HS-5 (cell line): ENCODE results near the gene IFT22.
"Not testable (repeated sequence)": the region's sequence is repeated elsewhere in the genome, so short reads cannot be mapped to it uniquely, and the experiment has no call there.

Experiments
- DNase-seq: peaks from one replicate; pipeline ENCODE4 v3.0.0-alpha.2; 2012; ENCODE audit warnings: low read depth

Gene IFT22

DNA sequence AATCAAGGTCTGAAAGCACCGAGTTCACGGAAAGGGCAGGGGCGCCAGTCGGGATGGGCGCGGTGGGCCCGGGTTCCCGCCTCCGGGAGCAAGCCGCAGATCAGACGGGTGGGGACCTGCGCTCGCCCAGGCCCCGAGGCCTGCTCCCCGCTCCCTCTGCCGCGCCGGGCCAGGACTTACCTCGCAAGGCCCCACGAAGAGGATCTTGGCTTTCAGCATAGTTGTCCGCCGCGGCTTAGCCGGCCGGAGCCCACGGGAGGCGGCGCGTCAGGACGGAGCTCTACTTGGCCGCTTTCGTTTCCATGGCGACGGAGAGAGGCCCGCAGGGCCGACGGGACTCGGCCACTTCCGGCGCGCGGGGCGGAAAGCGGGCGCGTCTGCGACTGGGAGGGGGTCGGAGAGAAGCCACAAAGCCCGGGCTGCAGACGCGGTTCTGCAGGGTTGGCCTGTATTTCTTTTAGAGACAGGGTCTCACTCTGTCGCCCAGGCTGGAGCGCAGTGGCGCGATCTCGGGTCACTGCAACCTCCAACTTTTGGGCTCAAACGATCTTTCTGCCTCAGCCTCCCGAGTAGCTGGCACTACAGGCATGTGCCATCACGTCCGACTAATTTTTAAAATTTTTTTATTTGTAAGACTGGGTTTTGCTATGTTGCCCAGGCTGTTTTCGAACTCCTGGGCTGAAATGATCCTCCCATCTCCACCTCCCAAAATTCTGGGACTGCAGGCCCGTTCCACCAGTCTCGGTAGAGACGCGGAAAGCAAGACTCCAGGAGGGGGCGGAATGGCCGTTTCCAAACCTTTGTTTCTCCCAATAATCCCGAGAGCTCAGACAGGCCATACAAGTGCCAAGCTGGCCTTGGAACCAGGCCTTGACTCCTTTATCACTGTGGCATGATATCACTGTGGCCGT, at the start of gene IFT22:
Gene IFT22 (minus strand): TSS at position 322 of the 911 bp plus-strand sequence. CDS start 103 bp downstream, at position 219.
- peak; percentile 28 for DNase-seq

DNA sequence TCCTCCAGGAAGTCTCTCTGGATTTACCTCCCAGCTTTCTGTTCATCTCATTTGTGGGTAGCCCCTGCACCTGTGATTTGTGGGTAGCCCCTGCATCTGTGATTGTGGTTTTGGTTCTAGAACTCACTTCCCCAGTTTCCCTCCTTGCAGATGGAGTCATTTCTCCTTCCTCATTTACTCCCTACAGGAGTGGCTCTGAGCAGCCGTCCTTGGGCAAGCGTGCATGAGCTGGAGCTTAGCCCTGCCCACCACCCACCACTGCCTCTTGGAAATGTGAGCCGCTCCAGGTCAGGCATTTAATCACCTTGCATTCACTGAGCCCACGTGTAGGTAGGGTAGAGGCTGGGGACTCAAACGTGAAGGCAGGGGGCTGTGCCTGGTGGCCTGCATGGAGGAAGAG, 49.2 kb upstream of the IFT22 start:
- no peak for DNase-seq

DNA sequence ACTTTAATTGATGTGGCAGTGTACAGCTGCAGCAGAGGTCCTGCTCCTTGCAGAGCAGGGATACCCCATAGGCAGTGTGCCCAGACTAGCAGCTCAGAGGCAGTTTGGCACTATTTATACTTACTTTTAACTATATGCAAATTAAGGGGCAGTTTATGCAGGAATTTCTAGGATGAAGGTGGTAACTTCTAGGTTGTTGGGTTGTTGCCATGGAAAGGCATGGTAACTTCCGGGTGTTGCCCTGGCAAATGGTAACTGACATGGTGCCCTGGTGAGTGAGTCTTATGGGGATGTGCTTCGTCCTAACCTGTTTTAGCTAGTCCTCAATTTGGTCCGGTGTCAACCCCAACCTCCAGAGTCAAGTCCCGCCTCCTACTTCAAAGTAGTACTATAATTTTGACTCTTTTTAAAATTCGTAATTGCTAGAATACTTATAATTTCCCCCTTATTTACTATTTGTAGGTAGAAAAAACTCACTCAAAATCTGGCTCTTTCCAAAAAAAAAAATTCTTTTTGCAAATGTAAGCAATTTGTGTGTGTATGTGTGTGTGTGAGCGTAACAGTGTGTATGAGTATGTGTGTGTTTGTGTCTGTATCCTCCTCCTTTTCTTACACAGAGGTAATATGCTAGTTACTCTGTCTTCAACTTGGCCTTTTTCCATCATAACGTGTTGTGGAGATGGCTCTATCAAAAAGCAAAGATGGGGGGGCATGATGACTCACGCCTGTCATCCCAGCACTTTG, 47.0 kb upstream of the IFT22 start:
- DNase-seq = no peak

DNA sequence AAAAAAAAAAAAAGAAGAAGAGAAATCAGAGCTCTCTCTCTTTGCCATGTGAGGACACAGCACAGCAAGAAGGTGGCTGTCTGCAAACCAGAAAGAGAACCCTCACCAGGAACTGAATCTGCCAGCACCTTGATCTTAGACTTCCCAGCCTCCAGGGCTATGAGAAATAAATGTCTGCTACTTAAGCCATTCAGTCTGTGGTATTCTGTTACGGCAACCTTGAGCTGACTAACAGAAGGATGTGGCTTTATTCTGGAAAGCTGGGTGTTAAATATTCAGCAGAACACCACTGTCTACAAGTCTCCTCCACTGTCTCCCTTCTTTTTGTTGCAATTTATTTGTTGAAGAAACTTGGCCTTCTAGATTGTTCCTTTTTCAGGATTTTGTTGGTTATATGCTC, 46.1 kb upstream of the IFT22 start:
- no peak for DNase-seq

DNA sequence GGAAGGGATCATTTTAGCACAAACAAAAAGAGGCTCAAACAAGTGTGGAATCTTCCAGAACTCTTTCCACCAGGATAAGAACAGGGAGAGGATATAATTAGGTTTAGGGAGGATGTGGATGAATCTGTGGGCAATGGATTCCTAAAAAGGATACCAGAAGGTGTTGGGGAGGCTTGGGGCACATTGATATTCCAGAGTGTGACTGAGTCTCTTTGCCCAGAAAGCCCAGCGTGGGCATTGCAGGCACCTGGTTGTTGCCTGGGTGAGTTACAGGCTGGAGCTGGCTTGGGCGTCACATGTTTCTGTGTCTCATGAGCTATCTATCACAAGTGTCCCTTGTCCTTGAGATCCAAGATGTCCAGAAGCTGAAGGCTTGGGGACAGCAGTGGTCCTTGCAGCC, 44.3 kb upstream of the IFT22 start:
- no peak for DNase-seq

DNA sequence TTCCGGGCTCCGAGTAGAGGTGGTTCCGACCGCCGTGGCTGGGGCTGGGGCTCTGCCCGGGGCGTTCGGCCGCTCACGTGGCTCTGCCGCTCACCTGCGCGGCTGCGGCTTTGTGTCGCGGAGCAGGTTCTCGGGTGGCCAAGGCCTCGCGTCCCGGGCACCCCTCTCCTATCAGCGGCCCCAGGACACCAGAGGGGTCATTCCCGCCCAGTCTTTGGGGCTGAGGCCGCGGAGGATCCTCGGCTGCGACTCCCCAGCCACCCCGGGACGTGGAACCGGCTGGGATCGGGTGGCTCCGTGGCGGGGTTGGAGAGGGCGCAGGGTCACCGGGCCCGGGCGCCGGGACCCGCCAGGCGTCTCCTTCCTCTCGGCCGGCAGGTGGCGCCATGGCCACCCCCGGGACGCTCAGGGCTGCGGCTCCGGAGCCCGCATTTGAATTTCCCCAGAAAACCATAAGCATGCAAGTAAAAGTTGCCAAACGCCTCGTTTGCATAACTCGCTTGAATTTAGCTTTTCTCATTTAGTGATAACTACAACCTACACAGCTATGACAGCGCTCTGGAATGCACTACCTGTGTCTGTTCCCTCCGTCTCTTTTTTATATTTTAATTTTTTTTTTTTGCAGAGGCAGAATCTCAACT, 42.2 kb upstream of the IFT22 start:
- no peak for DNase-seq

DNA sequence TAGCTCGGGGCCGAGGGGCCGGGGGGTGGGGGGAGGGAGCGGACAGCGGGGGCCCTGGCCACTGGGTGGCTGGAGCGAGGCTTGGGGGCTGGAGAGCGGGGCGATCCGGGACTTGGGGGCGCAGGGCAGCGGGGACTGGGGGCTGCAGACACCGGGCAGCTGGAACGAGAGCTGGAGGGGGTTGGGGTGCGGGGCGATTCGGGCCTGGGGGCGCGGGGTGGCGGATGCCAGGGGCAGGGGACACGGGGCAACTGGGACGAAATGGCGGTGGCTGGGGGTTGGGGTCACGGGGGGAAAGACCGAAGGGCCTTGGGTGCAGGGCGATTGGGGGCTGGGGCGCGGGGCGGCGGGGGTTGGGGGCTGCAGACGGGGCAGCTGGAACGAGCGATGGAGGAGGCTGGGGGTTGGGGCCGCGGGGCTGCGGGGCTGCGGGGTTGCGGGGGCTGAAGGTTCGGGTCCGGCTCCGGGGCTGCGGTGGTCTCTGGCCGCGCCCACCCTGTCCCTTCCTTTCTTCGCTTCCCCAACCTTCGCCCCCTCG, 41.7 kb upstream of the IFT22 start:
- DNase-seq = no peak

DNA sequence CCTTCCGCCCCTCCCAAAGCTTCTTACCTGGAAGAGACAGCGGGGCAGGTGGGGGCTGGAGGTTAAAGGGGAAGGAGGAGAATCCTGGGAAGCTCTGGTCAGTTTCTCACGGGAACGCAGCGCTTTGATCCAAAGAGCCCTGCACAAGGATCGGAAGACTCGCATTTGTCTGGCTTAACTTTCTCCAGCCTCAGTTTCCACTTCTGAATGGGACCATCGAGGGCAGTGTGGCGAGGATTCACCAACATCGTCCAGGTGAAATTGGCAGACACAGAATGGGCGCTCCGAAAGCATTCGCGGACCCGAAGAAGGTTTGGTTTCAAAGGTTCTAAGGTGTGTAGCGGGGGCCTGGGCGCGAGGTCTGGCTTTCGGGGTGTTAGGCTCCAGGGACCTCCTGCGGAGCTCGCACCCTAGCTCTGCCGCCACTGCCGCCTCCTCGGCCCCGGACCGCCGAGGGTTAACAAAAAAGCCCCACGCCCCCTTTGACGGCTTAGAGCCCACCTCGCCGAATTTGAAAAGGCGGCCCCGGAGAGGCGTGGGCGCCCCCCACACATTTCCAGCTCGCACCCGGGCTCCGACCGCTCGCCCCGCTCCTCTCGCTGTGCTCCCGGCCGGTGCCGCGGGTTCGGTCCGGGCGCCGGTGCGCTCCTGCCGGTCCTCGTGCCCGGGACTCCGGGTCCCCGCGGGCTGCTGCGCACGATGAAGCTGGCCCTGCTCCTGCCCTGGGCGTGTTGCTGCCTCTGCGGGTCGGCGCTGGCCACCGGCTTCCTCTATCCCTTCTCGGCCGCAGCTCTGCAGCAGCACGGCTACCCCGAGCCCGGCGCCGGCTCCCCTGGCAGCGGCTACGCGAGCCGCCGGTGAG, 41.0 kb upstream of the IFT22 start, which contains the start of gene COL26A1:
Gene COL26A1 (plus strand): TSS at position 542 of the 862 bp plus-strand sequence. CDS start 158 bp downstream, at position 700.
- DNase-seq = no peak

DNA sequence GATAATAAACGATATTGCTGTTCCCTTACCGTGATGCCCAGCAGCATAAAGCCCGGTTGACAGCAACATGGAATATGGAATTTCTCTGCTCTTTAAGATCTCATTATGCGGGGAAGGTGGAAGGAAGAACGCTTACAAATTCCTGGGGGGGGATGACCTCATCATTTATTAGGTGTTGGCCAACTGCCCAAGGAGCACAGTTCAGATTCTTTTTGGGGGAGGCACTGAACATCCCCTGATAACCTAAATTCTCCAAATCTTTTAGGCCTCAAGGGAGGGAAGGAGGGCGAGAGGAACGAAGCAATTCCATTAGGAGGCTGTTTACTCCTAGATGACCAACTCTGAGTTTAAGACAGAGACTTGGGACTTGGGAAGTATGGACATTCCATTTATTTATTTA, 35.8 kb upstream of the IFT22 start:
- no peak for DNase-seq

DNA sequence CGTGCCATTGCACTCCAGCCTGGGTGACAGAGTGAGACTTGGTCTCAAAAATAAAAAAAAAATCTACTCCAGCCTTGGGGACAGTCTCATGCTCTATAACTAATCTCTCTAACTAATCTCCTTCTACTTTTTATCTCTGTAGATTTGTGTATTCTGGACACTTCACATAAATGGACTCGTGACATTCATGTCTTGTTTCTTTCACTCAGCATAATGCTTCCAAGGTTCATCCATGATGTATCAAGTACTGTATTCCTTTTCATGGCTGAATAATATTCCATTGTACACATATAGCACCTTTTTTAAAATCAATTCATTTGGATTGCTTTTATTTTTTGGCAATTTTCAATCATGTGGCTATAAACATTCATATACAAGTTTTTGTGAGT, 31.3 kb upstream of the IFT22 start:
- DNase-seq = no peak

DNA sequence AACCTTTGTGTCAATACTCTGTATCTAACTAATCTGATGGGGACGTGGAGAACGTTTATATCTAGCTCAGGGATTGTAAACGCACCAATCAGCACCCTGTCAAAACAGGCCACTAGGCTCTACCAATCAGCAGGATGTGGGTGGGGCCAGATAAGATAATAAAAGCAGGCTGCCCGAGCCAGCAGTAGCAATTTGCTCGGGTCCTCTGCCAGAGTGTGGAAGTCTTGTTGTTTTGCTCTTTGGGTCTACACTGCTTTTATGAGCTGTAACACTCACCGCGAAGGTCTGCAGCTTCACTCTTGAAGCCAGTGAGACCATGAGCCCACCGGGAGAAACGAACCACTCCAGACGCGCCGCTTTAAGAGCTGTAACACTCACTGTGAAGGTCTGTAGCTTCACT, 27.7 kb upstream of the IFT22 start:
- not testable (repeated sequence) for DNase-seq

DNA sequence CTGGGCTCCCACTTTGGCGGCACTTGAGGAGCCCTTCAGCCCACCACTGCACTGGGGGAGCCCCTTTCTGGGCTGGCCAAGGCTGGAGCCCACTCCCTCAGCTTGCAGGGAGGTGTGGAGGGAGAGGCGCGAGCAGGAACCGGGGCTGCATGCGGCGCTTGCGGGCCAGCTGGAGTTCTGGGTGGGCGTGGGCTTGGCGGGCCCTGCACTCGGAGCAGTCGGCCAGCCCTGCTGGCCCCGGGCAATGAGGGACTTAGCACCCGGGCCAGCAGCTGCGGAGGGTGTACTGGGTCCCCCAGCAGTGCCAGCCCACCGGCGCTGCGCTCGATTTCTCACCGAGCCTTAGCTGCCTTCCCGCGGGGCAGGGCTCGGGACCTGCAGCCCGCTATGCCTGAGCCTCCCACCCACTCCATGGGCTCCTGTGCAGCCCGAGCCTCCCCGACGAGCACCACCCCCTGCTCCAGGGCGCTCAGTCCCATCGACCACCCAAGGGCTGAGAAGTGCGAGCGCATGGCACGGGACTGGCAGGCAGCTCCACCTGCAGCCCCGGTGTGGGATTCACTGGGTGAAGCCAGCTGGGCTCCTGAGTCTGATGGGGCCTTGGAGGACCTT, 26.9 kb upstream of the IFT22 start:
- not testable (repeated sequence) for DNase-seq

DNA sequence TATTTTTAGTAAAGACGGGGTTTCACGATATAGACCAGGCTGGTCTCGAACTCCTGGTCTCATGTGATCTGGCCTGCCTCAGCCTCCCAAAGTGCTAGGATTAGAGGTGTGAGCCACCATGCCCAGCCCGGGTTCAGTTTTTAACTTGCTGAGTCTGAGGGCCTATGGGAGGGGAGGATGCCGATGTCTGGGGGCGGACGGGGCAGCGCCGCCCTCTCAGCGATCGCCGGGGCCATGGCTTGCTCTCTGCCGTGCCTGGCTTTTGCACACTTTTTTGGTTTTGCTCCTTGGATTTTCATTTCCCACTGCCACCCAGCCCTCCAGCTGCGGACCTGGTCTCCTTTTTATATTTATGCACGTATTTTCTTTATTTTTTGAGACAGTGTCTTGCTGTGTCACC, 25.9 kb upstream of the IFT22 start:
- no peak for DNase-seq

DNA sequence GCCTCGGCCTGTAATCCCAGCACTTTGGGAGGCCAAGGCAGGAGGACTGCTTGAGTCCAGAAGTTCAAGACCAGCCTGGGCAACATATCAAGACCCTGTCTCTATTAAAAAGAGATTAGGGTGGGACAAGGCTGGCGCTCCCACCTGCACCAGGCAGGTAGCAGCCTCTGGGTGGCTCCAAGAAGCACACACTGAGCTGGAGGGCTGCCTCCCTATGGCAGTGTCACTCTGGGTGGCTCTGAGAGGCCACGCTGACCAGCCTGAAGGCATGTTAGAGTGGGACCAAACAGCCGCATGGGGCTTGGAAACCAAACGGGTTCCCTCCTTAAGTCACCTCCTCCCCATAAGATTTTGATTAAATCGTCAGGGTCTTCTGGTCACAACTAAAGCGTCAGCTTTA, 21.3 kb upstream of the IFT22 start:
- DNase-seq = no peak

DNA sequence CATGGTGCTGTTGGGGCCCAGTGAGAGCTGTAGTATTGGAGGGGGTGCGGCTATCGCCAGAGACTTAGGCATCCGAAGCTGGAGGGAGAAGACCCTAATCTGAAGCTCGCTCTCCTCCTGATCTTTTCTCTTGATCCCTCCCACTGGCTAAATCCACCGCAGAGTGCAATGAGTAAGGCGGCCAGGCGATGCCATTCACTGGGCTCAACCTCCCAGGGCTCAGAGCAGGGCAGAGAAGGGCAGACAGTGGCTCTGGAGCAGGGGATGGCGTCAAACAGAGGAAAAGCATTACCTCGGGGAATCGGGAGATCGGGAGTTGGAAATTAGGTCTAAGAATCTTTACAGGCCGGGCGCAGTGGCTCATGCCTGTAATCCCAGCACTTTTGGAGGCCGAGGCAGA, 18.8 kb upstream of the IFT22 start:
- DNase-seq = no peak

DNA sequence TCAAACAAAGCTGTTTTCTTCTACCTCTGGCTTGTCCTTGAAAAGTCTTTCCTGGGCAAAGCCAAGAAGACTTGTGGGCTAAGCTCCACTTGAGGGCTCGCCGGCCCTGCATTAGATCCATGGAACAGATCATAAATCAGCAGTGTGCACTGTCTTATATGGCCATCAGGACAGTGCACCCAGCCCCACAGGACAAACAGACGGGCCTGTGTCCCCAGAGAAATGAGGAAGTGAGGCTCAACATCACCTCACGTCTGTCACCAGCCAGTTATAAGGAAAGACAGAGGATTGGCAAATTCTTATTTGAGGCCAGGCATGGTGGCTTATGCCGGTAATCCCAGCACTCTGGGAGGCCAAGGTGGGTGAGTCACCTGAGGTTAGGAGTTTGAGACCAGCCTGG, 12.3 kb upstream of the IFT22 start:
- no peak for DNase-seq

DNA sequence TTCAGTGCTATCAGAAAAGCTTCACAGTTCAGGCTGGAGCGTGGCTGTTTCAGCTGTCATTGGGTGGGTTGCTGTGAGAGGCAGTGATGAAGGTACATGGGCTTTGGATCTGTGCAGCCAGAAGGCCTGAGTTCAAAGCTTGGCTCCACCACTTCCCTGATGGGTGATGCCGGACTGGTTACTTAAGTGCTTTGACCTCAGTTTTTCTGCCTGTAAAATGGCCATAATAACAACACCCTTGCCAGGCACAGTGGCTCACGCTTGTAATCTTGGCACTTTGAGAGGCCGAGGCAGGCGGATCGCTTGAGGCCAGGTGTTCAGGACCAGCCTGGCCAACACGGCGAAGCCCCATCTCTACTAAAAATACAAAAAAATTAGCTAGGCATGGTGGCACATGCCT, 10.4 kb upstream of the IFT22 start:
- no peak for DNase-seq

DNA sequence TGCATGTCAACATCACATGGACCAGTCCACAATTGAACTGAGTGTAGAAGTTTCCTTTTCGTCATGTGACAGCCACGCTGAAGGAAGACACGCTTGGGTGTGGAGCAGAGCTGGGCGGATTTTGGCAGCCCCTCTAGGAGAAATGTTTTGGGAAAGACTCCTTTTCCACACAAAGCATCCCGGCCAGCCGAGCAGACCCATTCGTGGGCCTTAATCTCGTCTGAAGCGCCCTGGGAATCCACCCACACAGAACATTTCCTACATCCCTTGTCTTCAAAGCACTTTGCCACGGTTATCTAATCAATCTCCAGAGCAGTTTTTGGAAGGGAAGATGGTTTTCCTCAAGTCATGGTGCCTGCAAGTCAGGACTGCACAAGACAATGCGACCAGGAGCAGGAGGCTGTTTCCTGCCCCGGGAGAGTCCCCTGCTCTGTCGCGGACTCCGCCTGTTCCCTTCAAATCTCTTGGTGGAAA, 8.4 kb upstream of the IFT22 start:
- DNase-seq = no peak

DNA sequence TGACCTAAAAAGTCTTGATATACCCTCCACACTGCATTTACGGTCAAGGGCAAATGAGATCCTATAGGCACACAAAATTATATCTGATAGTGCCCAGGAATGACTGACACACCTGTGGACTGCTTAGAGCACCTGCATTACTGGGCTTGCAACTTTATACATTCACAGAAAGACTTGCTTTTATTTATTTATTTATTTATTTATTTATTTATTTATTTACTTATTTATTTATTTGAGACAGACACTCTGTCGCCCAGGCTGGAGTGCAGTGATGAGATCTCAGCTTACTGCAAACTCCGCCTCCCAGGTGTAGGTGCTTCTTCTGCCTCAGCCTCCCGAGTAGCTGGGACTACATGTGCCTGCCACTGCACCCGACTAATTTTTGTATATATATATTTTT, 6.5 kb upstream of the IFT22 start:
- no peak for DNase-seq

DNA sequence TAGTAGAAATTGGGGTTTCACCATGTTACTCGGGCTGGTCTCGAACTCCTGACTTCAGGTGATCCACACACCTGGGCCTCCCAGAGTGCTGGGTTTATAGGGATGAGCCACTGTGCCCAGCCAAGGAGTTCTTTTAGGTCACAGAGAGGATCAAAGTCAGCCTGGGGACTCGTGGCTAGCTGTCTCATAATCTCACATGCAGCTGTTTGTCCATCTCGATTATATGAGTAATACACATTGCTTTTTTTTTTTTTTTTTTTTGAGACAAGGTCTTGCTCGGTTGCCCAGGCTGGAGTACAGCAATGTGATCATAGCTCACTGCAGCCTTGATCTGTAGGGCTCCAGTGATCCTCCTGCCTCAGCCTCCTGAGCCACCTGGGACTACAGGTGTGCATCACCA, 2.2 kb downstream of the IFT22 start:
- DNase-seq = no peak

DNA sequence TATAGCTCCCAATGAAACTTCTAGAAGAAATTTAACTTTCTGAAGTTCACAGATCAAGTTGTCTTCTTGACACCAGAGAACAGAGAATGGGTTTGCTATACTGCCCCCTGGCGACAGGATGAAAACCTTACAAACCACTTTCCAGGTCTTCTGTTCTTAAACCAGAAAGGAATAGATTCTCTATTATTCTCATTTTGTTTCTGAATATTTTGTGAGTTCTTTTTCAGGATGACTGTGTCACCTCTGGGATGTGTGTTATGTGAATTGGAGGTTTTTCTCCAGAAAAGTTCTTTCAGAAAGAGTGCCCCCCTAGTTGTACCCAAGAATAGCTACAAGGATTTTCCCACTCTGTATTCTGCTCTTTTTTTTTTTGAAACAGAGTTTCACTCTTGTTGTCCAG, 6.3 kb downstream of the IFT22 start:
- no peak for DNase-seq
